Progenitor cell of endocrine pancreas (in vitro differentiated cells): ENCODE measurements around the gene BBS7. TPM values are rescaled to one million over a fixed set of nuclear protein-coding genes. Genes with fewer than 3 reads are reported as not detected.

Source experiments
- DNase-seq: peaks from one replicate; pipeline ENCODE4 v3.0.0; 2021; ENCODE audit warnings: low spot score; ENCODE audit not compliant: unreplicated experiment
- H3K27ac Mint-ChIP-seq: 2 replicates; pipeline ENCODE4 v1.8.0; 2021; ENCODE audit warnings: mild to moderate bottlenecking, moderate library complexity, mixed read lengths
- H3K27me3 Mint-ChIP-seq: 2 replicates; pipeline ENCODE4 v1.8.0; 2021; ENCODE audit warnings: mixed read lengths
- H3K36me3 Mint-ChIP-seq: 2 replicates; pipeline ENCODE4 v1.8.0; 2022; ENCODE audit warnings: mixed read lengths; ENCODE audit not compliant: insufficient read depth
- H3K4me1 Mint-ChIP-seq: 2 replicates; pipeline ENCODE4 v1.8.0; 2021; ENCODE audit warnings: low read depth, mixed read lengths
- H3K4me3 Mint-ChIP-seq: 2 replicates; pipeline ENCODE4 v1.8.0; 2021; ENCODE audit warnings: low read depth, mild to moderate bottlenecking, moderate library complexity, mixed read lengths
- H3K9me3 Mint-ChIP-seq: 2 replicates; pipeline ENCODE4 v1.8.0; 2021; ENCODE audit warnings: low read depth, mixed read lengths
- CTCF ChIP-seq: fragments of 200-600 bp; sonication (generic); IDR thresholded peaks from one replicate; pipeline ENCODE4 v1.5.0; 2021; ENCODE audit warnings: antibody characterized with exemption, mild to moderate bottlenecking; ENCODE audit not compliant: unreplicated experiment
- total RNA-seq: library from RNA; stranded (reverse); gene quantifications from 2 replicates; pipeline ENCODE4 v1.2.1, GENCODE V29; 2021

The BBS7 gene
- total RNA-seq, 1 donor from 2014 or later, result 28.3 TPM

- DNase-seq, result peak; percentile 89
- Mint-ChIP-seq H3K27ac (peak within 1 kb of the TSS; percentile 92), H3K27me3 (no peaks in the 10 kb centered on the region), H3K36me3 (no peaks in the 10 kb centered on the region), H3K4me1 (peaks cover 13% of the 10 kb centered on the region), H3K4me3 (peak within 1 kb of the TSS; percentile 85), H3K9me3 (no peaks in the 10 kb centered on the region)
- TF ChIP-seq CTCF, result no peak
Observed at GRCh38 chr4:121823505-121824170, 46.6 kb downstream of the BBS7 start, which contains the start of gene CCNA2. CCNA2 (minus strand) TSS chr4:121823883; CDS start chr4:121823628, 255 bp downstream.

GRCh38 chr4:121822796-121823504 lies 47.3 kb downstream of the BBS7 start:
- H3K9me3 Mint-ChIP-seq, result no peaks in the 10 kb centered on the region
- peaks cover 13% of the 10 kb centered on the region for H3K4me1 Mint-ChIP-seq
- H3K36me3 Mint-ChIP-seq, result no peaks in the 10 kb centered on the region
- H3K27ac Mint-ChIP-seq, result peak overlapping the region; percentile 92
- peak overlapping the region; percentile 85 for H3K4me3 Mint-ChIP-seq
- peak; percentile 12 for TF ChIP-seq CTCF
- H3K27me3 Mint-ChIP-seq, result no peaks in the 10 kb centered on the region
- no peak for DNase-seq

- peak overlapping the region; percentile 85 for H3K4me3 Mint-ChIP-seq
- DNase-seq, result no peak
- H3K4me1 Mint-ChIP-seq, result peaks cover 13% of the 10 kb centered on the region
- H3K27me3 Mint-ChIP-seq, result no peaks in the 10 kb centered on the region
- H3K9me3 Mint-ChIP-seq, result no peaks in the 10 kb centered on the region
- TF ChIP-seq CTCF, result no peak
- no peak overlapping the region for H3K27ac Mint-ChIP-seq
- H3K36me3 Mint-ChIP-seq, result peaks cover 5% of the 10 kb centered on the region
Observed at GRCh38 chr4:121822047-121822446, 48.2 kb downstream of the BBS7 start.

- no peak for TF ChIP-seq CTCF
- Mint-ChIP-seq H3K27me3 (no peaks in the 10 kb centered on the region), H3K27ac (no peak overlapping the region)
Observed at GRCh38 chr4:121819216-121819965, 50.9 kb downstream of the BBS7 start.

GRCh38 chr4:121818215-121818614 lies 52.1 kb downstream of the BBS7 start:
- no peaks in the 10 kb centered on the region for H3K27me3 Mint-ChIP-seq
- no peak for TF ChIP-seq CTCF
- DNase-seq, result no peak
- H3K4me3 Mint-ChIP-seq, result no peak overlapping the region
- no peaks in the 10 kb centered on the region for H3K9me3 Mint-ChIP-seq
- H3K36me3 Mint-ChIP-seq, result peaks cover 10% of the 10 kb centered on the region
- no peak overlapping the region for H3K27ac Mint-ChIP-seq
- H3K4me1 Mint-ChIP-seq, result peaks cover 11% of the 10 kb centered on the region

More at GRCh38 chr4:121819216-121819965, 50.9 kb downstream of the BBS7 start:
- DNase-seq, result no peak
- peaks cover 13% of the 10 kb centered on the region for H3K4me1 Mint-ChIP-seq
- H3K9me3 Mint-ChIP-seq, result no peaks in the 10 kb centered on the region
- H3K4me3 Mint-ChIP-seq, result no peak overlapping the region
- peaks cover 7% of the 10 kb centered on the region for H3K36me3 Mint-ChIP-seq
